Nephron progenitor cell (in vitro differentiated cells): Measurements from ENCODE around the gene TRIM44.
"Not testable (repeated sequence)": the region's sequence is repeated elsewhere in the genome, so short reads cannot be mapped to it uniquely, and the experiment has no call there.

Experiments
- DNase-seq: peaks from one replicate; pipeline ENCODE4 v3.0.0; 2021
- H3K27ac Mint-ChIP-seq: 2 replicates; pipeline ENCODE4 v1.8.0; 2021; ENCODE audit warnings: mild to moderate bottlenecking, moderate library complexity, mixed read lengths
- H3K27me3 Mint-ChIP-seq: 2 replicates; pipeline ENCODE4 v1.8.0; 2021; ENCODE audit warnings: mild to moderate bottlenecking, low read depth, mixed read lengths; ENCODE audit not compliant: poor library complexity
- H3K36me3 Mint-ChIP-seq: 2 replicates; pipeline ENCODE4 v1.8.0; 2021; ENCODE audit warnings: low read depth, mixed read lengths
- H3K4me1 Mint-ChIP-seq: 2 replicates; pipeline ENCODE4 v1.8.0; 2021; ENCODE audit warnings: mixed read lengths
- H3K4me3 Mint-ChIP-seq: 2 replicates; pipeline ENCODE4 v1.8.0; 2021; ENCODE audit warnings: mild to moderate bottlenecking, moderate library complexity, mixed read lengths
- H3K9me3 Mint-ChIP-seq: 2 replicates; pipeline ENCODE4 v1.8.0; 2021; ENCODE audit warnings: mild to moderate bottlenecking, moderate library complexity, mixed read lengths
- CTCF ChIP-seq: fragments of 200-600 bp; sonication (generic); IDR thresholded peaks from 2 replicates; pipeline ENCODE4 v1.5.0; 2021; ENCODE audit warnings: antibody characterized with exemption

Gene TRIM44

DNA sequence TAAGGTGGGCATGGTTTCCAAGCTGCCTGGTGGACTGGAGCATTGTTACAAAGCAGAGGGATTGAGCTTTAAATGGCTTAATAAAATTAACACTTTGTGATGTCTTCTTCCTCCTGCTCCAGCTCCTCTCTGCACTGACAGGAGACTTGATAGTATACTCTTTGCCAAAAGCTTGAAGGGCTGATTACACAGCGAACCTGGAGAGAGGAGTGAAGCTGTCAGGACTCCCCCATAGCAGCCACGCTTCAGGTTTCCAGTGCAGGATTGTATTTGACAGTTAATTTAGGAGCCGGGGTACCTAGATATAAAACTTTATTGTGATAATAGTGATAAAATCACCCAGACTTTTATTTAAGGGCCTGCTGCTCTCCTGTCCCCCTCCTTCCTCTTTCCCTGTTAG, 50.0 kb downstream of the TRIM44 start:
- H3K4me3 Mint-ChIP-seq, result no peak overlapping the region
- H3K27ac Mint-ChIP-seq, result peak overlapping the region; percentile 75

DNA sequence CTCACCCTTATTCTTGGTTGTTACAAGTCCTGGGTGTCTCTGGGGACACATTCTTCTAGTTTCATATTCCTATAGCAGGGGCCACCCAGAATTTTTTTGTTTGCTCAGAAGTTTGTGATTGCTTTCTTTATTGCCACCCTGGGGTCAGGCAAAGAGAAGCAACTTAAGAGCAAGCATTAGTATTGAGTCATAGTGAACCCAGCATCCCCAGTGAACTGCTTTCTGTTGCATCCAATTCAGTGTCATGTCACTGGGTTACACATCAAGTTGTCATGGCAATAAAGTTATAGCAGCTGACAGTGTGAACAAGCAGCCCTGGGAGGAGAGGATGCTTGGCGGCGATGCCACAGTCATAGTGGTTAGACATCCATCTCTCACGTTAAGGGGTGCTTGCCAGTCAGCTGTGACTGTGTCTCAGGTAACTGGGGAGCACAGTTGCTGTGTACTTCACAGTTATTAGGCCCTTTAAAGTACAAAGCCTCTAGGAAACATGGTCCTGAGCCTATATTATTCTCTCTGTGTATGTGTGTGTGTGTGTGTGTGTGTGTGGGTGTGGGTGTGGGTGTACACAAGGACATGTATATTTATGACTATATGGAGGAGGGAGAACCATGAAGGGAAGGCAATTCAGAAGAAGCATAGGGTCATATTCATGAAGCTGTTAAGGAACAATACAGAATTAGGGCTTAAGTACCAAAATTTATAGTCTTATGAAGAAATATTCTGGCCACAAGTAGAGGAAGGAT, 52.5 kb downstream of the TRIM44 start:
- Mint-ChIP-seq H3K4me1 (peaks cover 8% of the 10 kb centered on the region), H3K4me3 (no peak overlapping the region), H3K27me3 (no peaks in the 10 kb centered on the region), H3K9me3 (no peaks in the 10 kb centered on the region), H3K27ac (no peak overlapping the region), H3K36me3 (no peaks in the 10 kb centered on the region)
- no peak for TF ChIP-seq CTCF
- DNase-seq, result no peak

More for the DNA sequence above, 50.0 kb downstream of the TRIM44 start:
- Mint-ChIP-seq H3K36me3 (no peaks in the 10 kb centered on the region), H3K27me3 (no peaks in the 10 kb centered on the region), H3K9me3 (no peaks in the 10 kb centered on the region), H3K4me1 (peaks cover 8% of the 10 kb centered on the region)
- no peak for DNase-seq
- TF ChIP-seq CTCF, result no peak

DNA sequence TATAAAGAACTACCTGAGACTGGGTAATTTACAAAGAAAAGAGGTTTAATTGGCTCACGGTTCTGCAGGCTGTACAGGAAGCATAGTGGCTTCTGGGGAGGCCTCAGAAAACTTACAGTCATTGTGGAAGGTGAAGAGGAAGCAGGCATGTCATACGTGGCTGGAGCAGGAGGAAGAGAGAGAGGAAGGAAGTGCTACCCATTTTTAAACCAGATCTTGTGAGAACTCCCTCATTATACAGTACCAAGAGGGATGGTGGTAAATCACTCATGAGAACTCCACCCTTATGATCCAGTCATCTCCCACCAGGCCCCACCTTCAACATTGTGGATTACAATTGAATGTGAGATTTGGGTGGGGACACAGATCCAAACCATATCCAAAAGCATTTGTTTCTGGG, 53.1 kb downstream of the TRIM44 start:
- not testable (repeated sequence) for H3K4me3 Mint-ChIP-seq, H3K27me3 Mint-ChIP-seq, DNase-seq, H3K9me3 Mint-ChIP-seq, H3K4me1 Mint-ChIP-seq, H3K36me3 Mint-ChIP-seq, H3K27ac Mint-ChIP-seq

DNA sequence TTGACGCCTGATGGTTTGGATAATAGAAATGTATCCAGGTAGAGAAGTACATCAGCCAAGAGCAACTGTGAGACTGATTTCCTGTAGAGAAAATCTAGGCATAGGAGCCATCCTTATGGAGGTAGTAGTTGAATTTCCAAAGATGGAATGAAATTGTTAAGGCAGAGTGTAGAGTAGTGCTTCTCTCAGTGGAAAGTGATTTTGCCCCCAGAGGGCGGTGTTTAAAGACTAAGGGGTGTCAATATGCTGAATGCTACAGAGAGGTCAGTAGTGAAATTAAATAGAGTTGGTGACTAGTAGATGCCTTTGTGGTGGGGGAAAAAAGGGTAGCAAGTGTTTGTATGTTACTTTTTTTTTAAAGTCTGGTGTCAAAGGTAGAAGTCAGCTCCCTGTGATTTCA, 54.5 kb downstream of the TRIM44 start:
- no peak for DNase-seq
- Mint-ChIP-seq H3K4me1 (peaks cover 7% of the 10 kb centered on the region), H3K27ac (no peak overlapping the region), H3K36me3 (no peaks in the 10 kb centered on the region), H3K4me3 (no peak overlapping the region), H3K9me3 (no peaks in the 10 kb centered on the region), H3K27me3 (no peaks in the 10 kb centered on the region)
- TF ChIP-seq CTCF, result no peak

GRCh38 chr11:35717520-35717919, 54.9 kb downstream of the TRIM44 start:
- Mint-ChIP-seq H3K36me3 (no peaks in the 10 kb centered on the region), H3K4me1 (peaks cover 2% of the 10 kb centered on the region), H3K9me3 (no peaks in the 10 kb centered on the region), H3K27me3 (no peaks in the 10 kb centered on the region), H3K27ac (no peak overlapping the region), H3K4me3 (no peak overlapping the region)
- no peak for TF ChIP-seq CTCF
- no peak for DNase-seq

DNA sequence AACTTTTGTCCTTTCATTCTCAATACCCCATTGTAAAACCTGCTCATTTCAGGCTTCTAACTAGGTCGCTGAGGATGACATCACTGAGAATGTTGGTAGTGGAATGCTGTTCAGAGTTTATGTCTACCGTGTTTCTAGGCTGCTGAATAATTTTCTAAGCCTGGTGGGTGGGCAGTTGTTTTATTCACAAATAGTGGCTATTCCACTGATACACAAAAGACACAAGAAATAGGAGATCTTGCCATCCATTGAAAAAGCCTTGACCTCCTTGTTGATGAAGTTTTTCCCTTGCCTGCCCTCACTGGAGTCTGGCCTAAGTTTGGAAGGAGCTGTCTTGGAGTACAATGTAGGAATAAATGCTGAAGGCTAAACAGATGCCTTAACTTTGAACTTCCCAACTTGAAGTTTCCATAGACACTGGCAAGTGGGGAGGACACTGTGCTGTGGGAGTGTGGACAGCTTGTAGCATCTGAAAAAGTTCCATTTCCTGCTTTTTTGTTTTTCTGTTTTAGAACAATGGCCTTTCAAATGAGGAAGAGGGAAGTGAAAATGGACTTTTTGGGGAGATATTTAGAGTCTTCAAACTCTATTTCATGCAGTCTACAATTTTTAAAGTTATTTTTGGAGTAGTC, 59.2 kb downstream of the TRIM44 start:
- no peak for DNase-seq

More for the DNA sequence above, 59.2 kb downstream of the TRIM44 start:
- no peak for TF ChIP-seq CTCF
- Mint-ChIP-seq H3K27me3 (no peaks in the 10 kb centered on the region), H3K36me3 (peaks cover 19% of the 10 kb centered on the region), H3K27ac (no peak overlapping the region), H3K4me1 (no peaks in the 10 kb centered on the region), H3K4me3 (no peak overlapping the region), H3K9me3 (no peaks in the 10 kb centered on the region)
